Femur (tissue), 1 donor: ENCODE measurements around the gene TNFRSF21.
"Not testable (repeated sequence)": the region's sequence is repeated elsewhere in the genome, so short reads cannot be mapped to it uniquely, and the experiment has no call there.

Experiments used
- DNase-seq: peaks from one replicate; pipeline ENCODE4 v3.0.0-alpha.2; 2017

Gene TNFRSF21

GRCh38 chr6:47246551-47246950, 63.2 kb downstream of the TNFRSF21 start:
- DNase-seq, result no peak

DNA sequence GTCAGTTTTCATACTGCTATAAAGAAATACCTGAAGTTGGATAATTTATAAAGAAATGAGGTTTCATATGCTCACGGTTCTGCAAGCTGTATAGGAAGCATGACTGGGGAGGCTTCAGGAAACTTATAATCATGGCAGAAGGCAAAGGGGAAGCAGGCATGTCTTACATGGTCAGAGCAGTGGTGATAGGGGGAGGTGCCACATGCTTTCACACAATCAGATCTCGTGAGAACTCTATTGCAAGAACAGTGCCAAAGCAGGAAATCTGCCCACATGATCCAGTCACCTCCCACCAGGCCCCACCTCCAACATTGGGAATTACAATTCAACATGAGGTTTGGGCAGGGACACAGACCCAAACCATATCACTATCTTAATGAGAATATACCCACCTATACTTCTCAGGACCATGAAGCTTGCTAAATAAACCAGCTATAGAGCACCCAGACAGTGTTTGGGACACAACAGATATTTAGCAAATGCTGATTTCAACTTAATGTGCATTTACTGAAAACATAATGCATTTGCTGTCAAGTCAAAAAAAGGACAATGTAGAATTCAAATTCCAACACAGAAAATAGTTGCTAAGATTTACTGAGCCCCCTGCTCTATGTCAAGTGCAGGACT, 63.8 kb downstream of the TNFRSF21 start:
- DNase-seq, result no peak

- DNase-seq, result peak; percentile 90
These were observed 67.0 kb downstream of the TNFRSF21 start for GRCh38 chr6:47242483-47243386.

GRCh38 chr6:47241742-47242482, 67.8 kb downstream of the TNFRSF21 start:
- DNase-seq, result no peak

GRCh38 chr6:47240277-47240890, 69.3 kb downstream of the TNFRSF21 start:
- DNase-seq, result no peak

DNA sequence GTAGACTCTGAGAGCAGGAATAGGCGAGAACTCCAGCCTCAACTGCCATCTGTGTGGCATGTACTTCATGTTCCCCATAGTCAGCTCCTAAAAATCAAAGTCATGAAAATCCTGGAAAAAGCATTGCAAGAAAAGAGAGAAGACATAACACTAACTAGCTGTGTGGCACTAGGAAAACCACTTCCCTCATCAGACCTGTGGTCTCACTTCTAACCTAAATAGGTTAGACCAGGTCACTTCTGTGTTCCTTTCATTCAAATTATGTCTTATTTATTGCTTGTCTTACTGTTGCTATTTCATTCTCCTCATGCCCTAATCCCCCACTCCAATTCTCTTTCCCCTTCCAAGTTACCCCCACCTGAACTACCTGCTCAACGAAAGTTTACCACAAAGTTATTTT, 70.2 kb downstream of the TNFRSF21 start:
- DNase-seq, result no peak

DNA sequence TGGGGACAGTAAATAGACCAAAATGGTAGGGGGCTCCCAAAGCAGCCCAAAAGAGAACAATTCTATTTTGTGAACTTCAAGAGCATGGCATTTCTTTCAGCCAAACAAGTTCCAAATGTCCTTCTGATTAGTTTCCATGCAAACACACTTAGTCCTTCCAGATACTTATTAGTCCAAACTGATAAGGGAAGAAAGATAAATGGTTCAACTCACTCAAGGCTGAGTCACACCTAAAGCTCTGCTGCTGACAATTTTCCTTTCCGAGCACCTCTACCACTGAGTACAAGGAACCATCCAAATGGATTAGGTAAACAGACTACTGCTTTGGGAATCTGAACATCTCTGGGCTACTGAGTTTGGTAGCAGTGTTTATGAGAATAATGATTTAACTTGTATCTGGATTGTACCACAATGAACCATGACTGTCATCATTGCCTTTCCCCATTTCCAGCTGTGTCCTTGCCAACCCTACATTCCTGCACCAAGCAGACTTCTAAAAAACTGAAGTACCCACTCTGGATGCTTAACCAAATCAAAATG, 71.2 kb downstream of the TNFRSF21 start:
- no peak for DNase-seq

GRCh38 chr6:47237196-47237595, 72.5 kb downstream of the TNFRSF21 start:
- DNase-seq, result no peak

DNA sequence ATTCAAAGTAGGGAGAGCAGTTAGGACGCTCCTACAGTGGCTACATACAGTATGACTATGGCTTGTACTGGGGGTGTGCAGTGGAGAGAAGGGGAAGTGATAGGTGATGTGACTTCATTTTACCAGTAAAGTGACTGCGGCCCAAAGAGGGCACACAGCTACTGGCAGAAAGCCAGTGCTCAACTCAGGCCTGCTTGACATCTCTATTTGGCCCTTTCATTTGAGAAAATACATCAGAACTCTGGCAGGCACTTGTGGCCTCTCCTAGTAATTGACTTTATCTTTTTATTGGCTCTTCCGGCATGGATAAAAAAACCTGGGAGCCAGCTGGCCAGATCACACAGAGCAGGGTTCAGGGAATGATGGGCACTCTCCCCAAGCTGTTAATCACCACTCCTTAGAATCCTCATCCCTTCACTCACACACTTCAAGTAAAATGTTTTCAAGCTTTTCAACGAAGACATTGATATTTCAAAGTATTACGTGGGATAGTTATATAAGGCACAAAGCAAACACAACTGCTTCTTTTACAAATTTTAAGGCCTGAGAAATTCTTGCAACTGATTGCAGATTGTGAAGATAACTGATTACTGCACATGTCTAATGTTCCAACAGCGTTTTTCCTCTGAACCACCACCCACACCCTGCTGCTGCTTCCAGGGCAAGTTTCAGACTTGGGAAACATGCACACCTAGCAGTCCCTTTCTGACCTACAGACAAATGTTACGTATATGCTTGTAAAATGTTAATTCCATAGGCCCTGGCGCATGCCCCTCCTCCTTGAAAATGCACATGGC, 73.5 kb downstream of the TNFRSF21 start:
- DNase-seq, result no peak

- no peak for DNase-seq
These were observed 74.3 kb downstream of the TNFRSF21 start for GRCh38 chr6:47235421-47235820.

DNA sequence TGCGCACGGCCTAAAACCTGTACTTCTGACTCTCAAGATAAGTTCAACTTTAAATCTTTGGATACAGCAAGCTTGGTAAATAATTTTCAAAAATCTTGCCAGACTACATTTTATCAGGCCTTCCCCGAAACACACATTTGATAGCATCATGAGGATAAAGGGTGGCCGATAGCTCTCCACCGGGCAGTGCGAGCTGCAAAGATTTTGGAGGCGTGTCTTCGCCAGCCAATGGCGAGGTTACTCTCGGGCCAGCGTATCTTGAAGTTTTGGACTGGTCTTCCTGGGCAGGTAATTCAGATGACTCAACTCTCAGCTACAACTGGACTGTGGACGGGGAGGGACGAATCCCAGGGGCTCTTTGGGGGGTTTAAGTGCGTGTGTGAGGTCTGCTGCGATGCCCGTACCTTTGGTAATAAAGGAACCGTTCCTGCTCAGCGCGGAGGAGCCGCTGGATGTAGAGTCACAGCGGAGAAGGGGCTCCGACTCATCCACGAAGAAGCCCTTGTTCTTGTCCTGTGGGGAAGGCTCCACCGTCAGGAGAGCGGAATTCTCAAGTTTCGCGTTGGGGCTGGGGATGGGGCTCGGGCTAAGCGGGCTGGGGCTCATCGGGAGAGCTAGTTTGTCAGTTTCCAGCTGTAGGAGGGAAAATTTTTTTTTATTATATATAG, 75.3 kb downstream of the TNFRSF21 start:
- no peak for DNase-seq

GRCh38 chr6:47231151-47231550, 78.6 kb downstream of the TNFRSF21 start:
- no peak for DNase-seq

- DNase-seq, result no peak
These were observed 79.1 kb downstream of the TNFRSF21 start for GRCh38 chr6:47230579-47230978.

DNA sequence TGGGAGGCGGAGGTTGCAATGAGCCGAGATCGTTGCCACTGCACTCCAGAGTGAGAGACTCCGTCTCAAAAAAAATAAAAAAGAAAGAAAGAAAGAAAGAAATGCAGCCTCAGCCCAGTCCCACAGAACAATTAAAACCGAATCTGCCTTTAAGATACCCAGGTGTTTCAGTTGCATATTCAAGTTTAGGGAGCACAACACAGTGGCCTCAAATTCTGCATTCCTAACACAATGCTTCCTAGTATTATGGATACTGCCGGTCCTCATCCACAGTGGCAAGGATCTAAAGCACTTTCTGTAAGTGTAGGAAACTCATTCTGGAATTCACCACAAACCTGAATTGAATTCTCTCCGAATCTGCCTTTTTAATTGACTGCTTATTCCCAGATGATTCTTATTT, 80.5 kb downstream of the TNFRSF21 start:
- no peak for DNase-seq

DNA sequence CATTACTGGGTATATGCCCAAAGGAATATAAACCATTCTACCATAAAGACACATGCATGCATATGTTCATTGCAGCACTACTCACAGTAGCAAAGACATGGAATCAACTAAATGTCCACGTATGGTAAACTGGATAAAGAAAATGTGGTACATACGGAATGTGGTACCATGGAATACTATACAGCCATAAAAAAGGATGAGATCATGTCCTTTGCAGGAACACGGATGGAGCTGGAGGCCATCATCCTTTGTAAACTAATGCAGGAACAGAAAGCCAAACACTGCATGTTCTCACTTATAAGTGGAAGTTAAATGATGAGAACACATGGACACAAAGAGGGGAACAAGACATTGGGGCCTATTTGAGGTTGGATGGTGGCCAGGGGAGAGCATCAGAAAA, 81.6 kb downstream of the TNFRSF21 start:
- not testable (repeated sequence) for DNase-seq

DNA sequence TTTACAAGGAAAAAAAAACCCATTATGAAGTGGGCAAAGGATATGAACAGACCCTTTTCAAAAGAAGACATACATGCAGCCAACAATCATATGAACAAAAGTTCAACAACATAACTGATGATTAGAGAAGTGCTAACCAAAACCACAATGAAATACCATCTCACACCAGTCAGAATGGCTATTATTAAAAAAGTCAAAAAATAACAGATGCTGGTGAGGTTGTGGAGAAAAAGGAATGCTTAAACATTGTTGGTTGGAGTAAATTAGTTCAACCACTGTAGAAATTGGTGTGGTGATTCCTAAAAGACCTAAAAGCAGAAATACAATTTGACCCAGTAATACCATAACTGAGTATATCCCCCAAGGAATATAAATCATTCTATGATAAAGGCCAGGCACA, 86.5 kb downstream of the TNFRSF21 start:
- DNase-seq, result not testable (repeated sequence)

- no peak for DNase-seq
These were observed 88.1 kb downstream of the TNFRSF21 start for GRCh38 chr6:47221565-47221964.

GRCh38 chr6:47209632-47210031, 100.1 kb downstream of the TNFRSF21 start:
- no peak for DNase-seq

DNA sequence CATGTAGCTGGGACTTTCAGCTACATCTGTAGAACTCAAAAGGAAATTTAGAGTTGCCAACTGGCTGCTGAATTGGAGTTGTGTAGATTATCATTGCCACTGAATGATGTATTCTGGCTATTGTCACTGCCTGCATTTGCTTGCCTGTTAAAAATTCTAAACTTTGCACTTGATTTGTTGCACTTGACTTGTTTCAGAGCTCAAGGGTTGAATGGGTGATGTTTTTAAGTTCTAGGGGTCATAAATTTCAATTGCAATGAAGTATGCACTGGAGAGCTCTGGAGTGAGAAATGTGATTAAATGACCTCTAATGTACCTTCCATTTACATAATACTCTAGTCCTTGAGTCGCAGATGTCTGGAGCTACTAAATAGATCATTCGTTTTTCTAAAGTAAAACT, 102.4 kb downstream of the TNFRSF21 start:
- DNase-seq, result no peak

DNA sequence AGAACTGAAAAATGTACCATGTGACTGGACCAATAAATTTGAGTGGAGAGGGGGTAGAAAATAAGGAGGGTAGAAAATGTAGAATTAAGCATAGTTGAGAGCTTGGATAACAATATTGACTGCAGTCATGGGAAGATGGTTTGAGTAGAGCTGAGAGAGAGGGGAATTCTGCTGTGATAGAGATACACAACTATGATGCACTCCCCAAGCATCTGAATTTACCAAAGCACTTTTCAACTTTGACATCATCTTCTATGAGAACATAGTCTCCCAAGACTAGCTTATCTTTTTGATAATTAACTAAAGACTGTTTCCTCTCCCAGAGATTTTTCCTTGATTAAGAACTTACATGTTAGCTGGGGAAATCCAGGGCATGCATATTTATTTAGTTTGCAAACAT, 103.1 kb downstream of the TNFRSF21 start:
- no peak for DNase-seq

GRCh38 chr6:47203938-47204611, 105.6 kb downstream of the TNFRSF21 start:
- DNase-seq, result no peak
